Dermis microvascular lymphatic vessel endothelial cell (primary cell): ENCODE measurements around the gene MSANTD2. TPM values are rescaled to one million over a fixed set of nuclear protein-coding genes. Genes with fewer than 3 reads are reported as not detected.
A peak's percentile ranks its signal among the peaks of the same experiment; 100 is the strongest.

Experiments used
- DNase-seq, 2 donors: peaks; one replicate each; pipeline versions ENCODE4 v3.0.0 to v3.0.0-alpha.2; 2010; ENCODE audit warnings: low read depth in 2 of 2
- total RNA-seq: library from RNA; depleted of rRNA; stranded (reverse); fragments of >200 nt; gene quantifications from 2 replicates; pipeline ENCODE4 v1.2.1, GENCODE V29; 2014

MSANTD2 gene
- 4.4 and 6.2 TPM in 2 replicates for total RNA-seq

GRCh38 chr11:124800226-124800929 lies at the start of gene MSANTD2:
TSS of gene MSANTD2 (minus strand) at chr11:124800406. CDS start at chr11:124800380, 26 bp downstream.
- peak in 1 of 2 donors; percentile 79 for DNase-seq

- no peak for DNase-seq
Observed at GRCh38 chr11:124846070-124846673, 46.0 kb upstream of the MSANTD2 start.

- DNase-seq: no peak
Observed at GRCh38 chr11:124844664-124845079, 44.5 kb upstream of the MSANTD2 start.

- no peak for DNase-seq
Observed at GRCh38 chr11:124843616-124843910, 43.4 kb upstream of the MSANTD2 start.

GRCh38 chr11:124842305-124842704 lies 42.1 kb upstream of the MSANTD2 start:
- DNase-seq: no peak

- no peak for DNase-seq
Observed at GRCh38 chr11:124841840-124842239, 41.6 kb upstream of the MSANTD2 start.

- DNase-seq: peak; percentile 24 to 49
Observed at GRCh38 chr11:124841201-124841600, 41.0 kb upstream of the MSANTD2 start.

GRCh38 chr11:124840666-124841065 lies 40.5 kb upstream of the MSANTD2 start:
- DNase-seq: no peak

GRCh38 chr11:124839972-124840621 lies 39.9 kb upstream of the MSANTD2 start:
- DNase-seq: no peak

GRCh38 chr11:124839128-124839971 lies 39.1 kb upstream of the MSANTD2 start:
- DNase-seq: peak in 1 of 2 donors; percentile 5

GRCh38 chr11:124838805-124839127 lies 38.6 kb upstream of the MSANTD2 start:
- DNase-seq: no peak

- peak; percentile 52 to 87 for DNase-seq
Observed at GRCh38 chr11:124837491-124837856, 37.3 kb upstream of the MSANTD2 start.

- DNase-seq: no peak
Observed at GRCh38 chr11:124835918-124836317, 35.7 kb upstream of the MSANTD2 start.

GRCh38 chr11:124834526-124835180 lies 34.4 kb upstream of the MSANTD2 start:
- no peak for DNase-seq

- DNase-seq: no peak
Observed at GRCh38 chr11:124832571-124832970, 32.4 kb upstream of the MSANTD2 start.

GRCh38 chr11:124831897-124832296 lies 31.7 kb upstream of the MSANTD2 start:
- DNase-seq: no peak

GRCh38 chr11:124830749-124831148 lies 30.5 kb upstream of the MSANTD2 start:
- no peak for DNase-seq

- no peak for DNase-seq
Observed at GRCh38 chr11:124829986-124830385, 29.8 kb upstream of the MSANTD2 start.

- no peak for DNase-seq
Observed at GRCh38 chr11:124825876-124826275, 25.7 kb upstream of the MSANTD2 start.

GRCh38 chr11:124823512-124824376 lies 23.5 kb upstream of the MSANTD2 start:
- DNase-seq: no peak
